CD8-positive, alpha-beta memory T cell (primary cell): ENCODE data around the gene PRSS56. TPM values are rescaled to one million over a fixed set of nuclear protein-coding genes. Genes with fewer than 3 reads are reported as not detected.
A peak's percentile ranks its signal among the peaks of the same experiment; 100 is the strongest.

Experiments
- CTCF ChIA-PET: fragments of 350-600 bp; sonication (Branson Sonifier 250); formaldehyde crosslinking; loops from one replicate; lab custom pipeline; 2021; ENCODE audit warnings: antibody characterized with exemption; lab: Charles Lee
- POLR2A ChIA-PET: fragments of 350-600 bp; sonication (Branson Sonifier 250); formaldehyde crosslinking; loops from one replicate; lab custom pipeline; 2021; ENCODE audit warnings: antibody characterized with exemption; lab: Charles Lee
- DNase-seq, 5 donors: peaks; one replicate each; pipeline versions ENCODE4 v3.0.0 to v3.0.0-alpha.2; 2020 to 2022; ENCODE audit warnings: mixed read lengths in 1 of 5
- H3K27ac ChIP-seq: one replicate; pipeline ENCODE4 v1.7.0; 2013; ENCODE audit warnings: low read depth, mild to moderate bottlenecking, low read length, moderate library complexity
- H3K27me3 ChIP-seq: 2 replicates; pipeline ENCODE4 v1.7.0; 2013; ENCODE audit warnings: low read length, mild to moderate bottlenecking; ENCODE audit not compliant: insufficient read depth, poor library complexity, severe bottlenecking
- H3K36me3 ChIP-seq: 2 replicates; pipeline ENCODE4 v1.7.0; 2013; ENCODE audit warnings: mild to moderate bottlenecking, low read length, moderate library complexity; ENCODE audit not compliant: insufficient read depth
- H3K4me1 ChIP-seq: 2 replicates; pipeline ENCODE4 v1.7.0; 2013; ENCODE audit warnings: mild to moderate bottlenecking, low read length, moderate library complexity; ENCODE audit not compliant: insufficient read depth
- H3K4me3 ChIP-seq: 2 replicates; pipeline ENCODE4 v1.7.0; 2013; ENCODE audit warnings: mild to moderate bottlenecking, low read length
- H3K9me3 ChIP-seq: 2 replicates; pipeline ENCODE4 v1.7.0; 2013; ENCODE audit warnings: mild to moderate bottlenecking, low read length
- H3K27ac Mint-ChIP-seq, 8 donors: one replicate each; pipeline ENCODE4 v1.8.0; 2020 to 2021; ENCODE audit warnings: mixed read lengths in 8 of 8, mild to moderate bottlenecking in 6 of 8, inconsistent platforms in 3 of 8, moderate library complexity in 3 of 8
- H3K27me3 Mint-ChIP-seq, 2 donors: one replicate each; pipeline ENCODE4 v1.8.0; 2020 to 2021; ENCODE audit warnings: mixed read lengths in 2 of 2, mild to moderate bottlenecking in 1 of 2, moderate library complexity in 1 of 2
- H3K36me3 Mint-ChIP-seq, 3 donors: one replicate each; pipeline ENCODE4 v1.8.0; 2020 to 2021; ENCODE audit warnings: mixed read lengths in 3 of 3, inconsistent platforms in 1 of 3, mild to moderate bottlenecking in 1 of 3
- H3K4me1 Mint-ChIP-seq, 3 donors: one replicate each; pipeline ENCODE4 v1.8.0; 2020 to 2021; ENCODE audit warnings: mixed read lengths in 3 of 3, inconsistent platforms in 1 of 3, mild to moderate bottlenecking in 1 of 3
- H3K4me3 Mint-ChIP-seq, 7 donors: one replicate each; pipeline ENCODE4 v1.8.0; 2020 to 2021; ENCODE audit warnings: mixed read lengths in 7 of 7, mild to moderate bottlenecking in 6 of 7, moderate library complexity in 4 of 7, inconsistent platforms in 2 of 7
- H3K9me3 Mint-ChIP-seq, 5 donors: one replicate each; pipeline ENCODE4 v1.8.0; 2020 to 2022; ENCODE audit warnings: mixed read lengths in 5 of 5, mild to moderate bottlenecking in 3 of 5, moderate library complexity in 2 of 5, inconsistent platforms in 1 of 5
- polyA plus RNA-seq: library from polyadenylated mRNA; unstranded; fragments of 300-500 nt; fragmentation: Illumina TruSeq; gene quantifications from one replicate; pipeline ENCODE4 v1.2.3, GENCODE V29; 2021
- total RNA-seq, 2 experiments: library from RNA; stranded (reverse); gene quantifications; one replicate each; pipeline ENCODE4 v1.2.3, GENCODE V29; 2021

PRSS56 gene
- total and polyA plus RNA-seq, 3 experiments from 2014 or later: not detected

GRCh38 chr2:232549655-232550353 lies 29.6 kb downstream of the PRSS56 start:
- peak overlapping the region; percentile 99 for H3K27ac ChIP-seq
- peak overlapping the region; percentile 98 to 100 (median 99) for H3K27ac Mint-ChIP-seq
- CTCF ChIA-PET: interaction anchor here (0.6 to 1.3 kb wide), 2 partner anchors 14 to 581 kb away, joined by 3 read pairs; no protein-coding TSS in a partner anchor

GRCh38 chr2:232550354-232551249 lies 30.4 kb downstream of the PRSS56 start, which contains the start of the genes EIF4E2 and TIGD1:
Gene EIF4E2 (plus strand): TSS chr2:232550689. CDS start chr2:232550725, 36 bp downstream.
Gene TIGD1 (minus strand): TSS chr2:232550557. CDS start chr2:232549882, 675 bp downstream.
- peak within 1 kb of the TSS; percentile 99 for H3K27ac ChIP-seq
- peaks cover 69% of the 10 kb centered on the region for H3K4me1 ChIP-seq
- Mint-ChIP-seq H3K27ac (peak within 1 kb of the TSS; percentile 98 to 100 (median 99)), H3K4me1 (peaks cover 75 to 91% (median 82%) of the 10 kb centered on the region in 3 donors), H3K9me3 (no peaks in the 10 kb centered on the region), H3K36me3 (peaks cover 3 to 71% (median 4%) of the 10 kb centered on the region in 3 donors), H3K4me3 (peak within 1 kb of the TSS; percentile 96 to 100 (median 98)), H3K27me3 (no peaks in the 10 kb centered on the region)
- no peaks in the 10 kb centered on the region for H3K9me3 ChIP-seq
- DNase-seq: peak; percentile 82 to 92 (median 85)
- CTCF ChIA-PET: interaction anchor here (0.6 to 1.3 kb wide), 3 partner anchors 13 to 582 kb away, joined by 3 read pairs; no protein-coding TSS in a partner anchor
- peak within 1 kb of the TSS; percentile 80 for H3K4me3 ChIP-seq
- POLR2A ChIA-PET: interaction anchor here (0.6 to 1.4 kb wide), 5 partner anchors 234 to 1020 kb away, joined by 3 to 4 read pairs (median 3); partner anchors contain the start of genes NMUR1 and PDE6D
- no peaks in the 10 kb centered on the region for H3K27me3 ChIP-seq
- peaks cover 3% of the 10 kb centered on the region for H3K36me3 ChIP-seq

More at GRCh38 chr2:232549655-232550353, 29.6 kb downstream of the PRSS56 start:
- peak in 1 of 5 donors; percentile 7 for DNase-seq
- POLR2A ChIA-PET: interaction anchor here (0.6 to 1.4 kb wide), 2 partner anchors 283 to 769 kb away, joined by 3 read pairs; partner anchors contain the start of gene PDE6D
- Histone ChIP-seq H3K4me3 (peak overlapping the region; percentile 80), H3K9me3 (no peaks in the 10 kb centered on the region), H3K27me3 (no peaks in the 10 kb centered on the region), H3K36me3 (peaks cover 3% of the 10 kb centered on the region), H3K4me1 (peaks cover 68% of the 10 kb centered on the region)
- Mint-ChIP-seq H3K36me3 (peaks cover 1 to 65% (median 4%) of the 10 kb centered on the region in 3 donors), H3K4me3 (peak overlapping the region; percentile 96 to 100 (median 98)), H3K9me3 (no peaks in the 10 kb centered on the region), H3K27me3 (no peaks in the 10 kb centered on the region), H3K4me1 (peaks cover 68 to 88% (median 74%) of the 10 kb centered on the region in 3 donors)

- Mint-ChIP-seq H3K27ac (peak overlapping the region; percentile 92 to 99 (median 98)), H3K4me3 (peak overlapping the region; percentile 96 to 100 (median 98)), H3K4me1 (peaks cover 76 to 92% (median 89%) of the 10 kb centered on the region in 3 donors), H3K36me3 (peaks cover 4 to 74% (median 6%) of the 10 kb centered on the region in 3 donors), H3K9me3 (no peaks in the 10 kb centered on the region), H3K27me3 (no peaks in the 10 kb centered on the region)
- H3K4me1 ChIP-seq: peaks cover 66% of the 10 kb centered on the region
- H3K36me3 ChIP-seq: peaks cover 5% of the 10 kb centered on the region
- no peaks in the 10 kb centered on the region for H3K27me3 ChIP-seq
- peak overlapping the region; percentile 80 for H3K4me3 ChIP-seq
- no peaks in the 10 kb centered on the region for H3K9me3 ChIP-seq
- ChIA-PET CTCF (interaction anchor here (0.8 to 1.3 kb wide), 3 partner anchors 12 to 47 kb away, joined by 3 read pairs; no protein-coding TSS in a partner anchor), POLR2A (interaction anchor here (0.6 to 1.4 kb wide), 5 partner anchors 11 to 1021 kb away, joined by 3 to 5 read pairs (median 4); partner anchors contain the start of genes NMUR1 and PDE6D)
- H3K27ac ChIP-seq: peak overlapping the region; percentile 99
- DNase-seq: no peak
Measured at GRCh38 chr2:232551250-232551638, 31.1 kb downstream of the PRSS56 start.

- H3K36me3 Mint-ChIP-seq: peaks cover 3 to 76% (median 8%) of the 10 kb centered on the region in 3 donors
- POLR2A ChIA-PET: interaction anchor here (0.6 kb wide), 1 partner anchor 11 kb away, joined by 5 read pairs; no protein-coding TSS in a partner anchor
- no peak for DNase-seq
- CTCF ChIA-PET: interaction anchor here (1.0 kb wide), 1 partner anchor 29 kb away, joined by 3 read pairs; no protein-coding TSS in a partner anchor
- H3K4me3 Mint-ChIP-seq: peak overlapping the region; percentile 96 to 100 (median 98)
- Histone ChIP-seq H3K9me3 (no peaks in the 10 kb centered on the region), H3K27me3 (no peaks in the 10 kb centered on the region), H3K36me3 (peaks cover 10% of the 10 kb centered on the region), H3K4me1 (peaks cover 64% of the 10 kb centered on the region), H3K27ac (no peak overlapping the region), H3K4me3 (peak overlapping the region; percentile 80)
- H3K27ac Mint-ChIP-seq: peak overlapping the region; percentile 92 to 99 (median 98)
- H3K9me3 Mint-ChIP-seq: no peaks in the 10 kb centered on the region
- no peaks in the 10 kb centered on the region for H3K27me3 Mint-ChIP-seq
- H3K4me1 Mint-ChIP-seq: peaks cover 76 to 92% (median 89%) of the 10 kb centered on the region in 3 donors
Measured at GRCh38 chr2:232551776-232552175, 31.6 kb downstream of the PRSS56 start.

- Histone ChIP-seq H3K36me3 (peaks cover 20% of the 10 kb centered on the region), H3K9me3 (no peaks in the 10 kb centered on the region), H3K27ac (no peak overlapping the region), H3K4me1 (peaks cover 31% of the 10 kb centered on the region), H3K4me3 (no peak overlapping the region), H3K27me3 (no peaks in the 10 kb centered on the region)
- Mint-ChIP-seq H3K4me3 (peak overlapping the region in 1 of 7 donors; percentile 6), H3K9me3 (no peaks in the 10 kb centered on the region), H3K27me3 (no peaks in the 10 kb centered on the region), H3K36me3 (peaks cover 3 to 84% (median 18%) of the 10 kb centered on the region in 3 donors), H3K27ac (peak overlapping the region in 2 of 8 donors; percentile 26 to 43), H3K4me1 (peaks cover 45 to 62% (median 55%) of the 10 kb centered on the region in 3 donors)
- CTCF ChIA-PET: no interaction called here
- POLR2A ChIA-PET: no interaction called here
- no peak for DNase-seq
Measured at GRCh38 chr2:232556426-232556825, 36.2 kb downstream of the PRSS56 start.

GRCh38 chr2:232562515-232563151 lies 42.4 kb downstream of the PRSS56 start:
- Histone ChIP-seq H3K4me3 (no peak overlapping the region), H3K9me3 (no peaks in the 10 kb centered on the region), H3K27me3 (no peaks in the 10 kb centered on the region), H3K36me3 (peaks cover 25% of the 10 kb centered on the region), H3K4me1 (no peaks in the 10 kb centered on the region), H3K27ac (no peak overlapping the region)
- CTCF ChIA-PET: interaction anchor here (1.4 kb wide), 1 partner anchor 12 kb away, joined by 3 read pairs; the partner anchor contains the start of genes EIF4E2 and TIGD1
- Mint-ChIP-seq H3K36me3 (peaks cover 13 to 90% (median 29%) of the 10 kb centered on the region in 3 donors), H3K9me3 (no peaks in the 10 kb centered on the region), H3K4me3 (no peak overlapping the region), H3K27me3 (peaks cover 0 to 2% of the 10 kb centered on the region in 2 donors), H3K27ac (no peak overlapping the region), H3K4me1 (peaks cover 0 to 4% (median 1%) of the 10 kb centered on the region in 3 donors)
- POLR2A ChIA-PET: no interaction called here
- no peak for DNase-seq

GRCh38 chr2:232563580-232563979 lies 43.4 kb downstream of the PRSS56 start:
- no peak for DNase-seq
- Mint-ChIP-seq H3K36me3 (peaks cover 21 to 94% (median 31%) of the 10 kb centered on the region in 3 donors), H3K27ac (no peak overlapping the region), H3K9me3 (no peaks in the 10 kb centered on the region), H3K27me3 (peaks cover 0 to 2% of the 10 kb centered on the region in 2 donors), H3K4me1 (peaks cover 0 to 1% (median 0%) of the 10 kb centered on the region in 3 donors), H3K4me3 (no peak overlapping the region)
- POLR2A ChIA-PET: no interaction called here
- Histone ChIP-seq H3K9me3 (no peaks in the 10 kb centered on the region), H3K36me3 (peaks cover 30% of the 10 kb centered on the region), H3K27me3 (no peaks in the 10 kb centered on the region), H3K27ac (no peak overlapping the region), H3K4me1 (no peaks in the 10 kb centered on the region), H3K4me3 (no peak overlapping the region)
- CTCF ChIA-PET: interaction anchor here (1.4 kb wide), 1 partner anchor 13 kb away, joined by 3 read pairs; the partner anchor contains the start of genes EIF4E2 and TIGD1
